ENCODE measurements around the gene GNG8.

GNG8 gene

DNA sequence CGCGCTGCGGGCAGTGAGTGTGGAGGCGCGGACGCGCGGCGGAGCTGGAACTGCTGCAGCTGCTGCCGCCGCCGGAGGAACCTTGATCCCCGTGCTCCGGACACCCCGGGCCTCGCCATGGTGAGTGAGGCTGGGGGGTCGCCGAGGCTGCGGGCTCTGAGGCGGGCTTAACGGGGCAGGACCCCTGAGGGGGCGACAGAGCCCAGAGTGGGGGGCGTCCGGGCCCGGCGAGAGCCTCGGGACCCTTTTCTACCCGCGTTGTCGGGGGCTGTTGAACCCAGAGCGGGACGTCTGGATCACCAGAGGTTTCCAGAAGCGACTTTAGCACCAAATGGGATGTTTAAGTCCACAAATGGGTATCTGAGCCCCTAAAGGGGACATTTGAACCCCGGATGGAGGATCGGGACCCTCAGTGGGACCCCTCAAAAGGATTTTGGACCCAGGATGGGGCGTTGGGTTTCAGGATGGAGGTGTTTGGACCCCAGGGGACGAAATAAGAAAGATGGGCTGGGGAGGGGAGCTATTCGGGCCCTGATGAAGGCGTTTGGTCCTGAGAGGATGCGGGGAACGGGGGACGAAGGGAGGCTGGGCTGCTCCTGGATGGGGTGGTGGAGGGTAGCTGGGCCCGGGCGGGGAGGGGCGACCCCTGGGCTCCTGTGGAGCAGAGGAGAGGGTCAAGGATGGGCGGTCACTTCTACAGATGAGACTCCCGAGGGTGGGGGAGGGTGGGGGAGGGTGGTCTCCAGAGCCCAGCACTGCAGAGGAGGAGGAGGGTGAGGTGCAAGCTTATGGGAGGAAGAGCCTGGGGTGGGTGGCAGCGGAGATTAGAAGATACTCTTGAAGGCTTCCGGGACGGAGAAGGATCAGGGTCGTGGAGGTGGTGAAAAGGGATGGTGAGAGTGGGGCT, 34.4 kb downstream of the GNG8 start, which contains the start of gene CALM3:
TSS of gene CALM3 (plus strand) at position 13 of the 907 bp plus-strand sequence. CDS start at position 118, 105 bp downstream.
- DNase-seq, result peak; percentile 14

DNA sequence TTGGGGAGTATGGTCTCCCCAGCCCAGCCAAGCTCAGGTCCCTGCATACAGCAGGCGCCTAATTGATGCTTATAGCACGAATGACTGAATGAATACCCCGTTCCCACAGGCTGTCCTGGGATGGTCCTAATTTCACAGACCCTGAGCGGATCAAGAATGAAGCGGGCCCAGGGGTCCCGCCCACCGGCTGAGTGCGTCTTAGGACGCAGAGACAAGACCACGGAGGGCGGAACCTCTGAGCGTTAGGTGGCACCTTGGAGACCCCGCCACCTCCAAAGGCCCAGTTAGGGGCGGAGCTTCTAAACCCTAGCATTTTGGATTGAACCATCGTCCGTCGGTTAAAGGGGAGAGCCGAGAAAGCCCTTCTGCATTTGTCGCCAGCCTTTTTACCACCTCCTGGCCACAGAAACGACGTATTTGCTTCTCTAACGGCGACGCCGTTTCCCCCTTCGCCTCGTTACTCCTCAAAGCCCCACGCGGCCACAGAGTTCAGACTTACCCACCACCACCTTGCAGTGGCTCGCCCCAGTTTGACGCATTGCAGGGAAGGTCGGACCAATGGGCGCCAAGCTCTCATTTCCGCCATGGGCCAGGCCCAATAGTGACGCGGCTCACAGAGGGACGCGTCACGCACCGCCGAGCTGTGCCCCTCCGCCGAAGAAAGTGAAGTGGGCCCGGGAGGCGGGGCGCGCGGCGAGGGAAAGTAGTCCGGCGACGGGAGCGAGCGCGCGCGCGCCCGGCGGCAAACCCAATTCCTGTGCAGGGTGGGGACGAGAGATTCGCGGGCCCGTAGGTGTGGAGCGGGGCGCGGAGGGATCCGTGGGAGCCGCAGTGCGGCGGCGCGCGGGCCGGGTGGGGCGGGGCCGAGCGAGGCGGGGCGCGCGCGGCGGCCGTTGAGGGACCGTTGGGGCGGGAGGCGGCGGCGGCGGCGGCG, 35.4 kb downstream of the GNG8 start:
- peak; percentile 98 for DNase-seq

DNA sequence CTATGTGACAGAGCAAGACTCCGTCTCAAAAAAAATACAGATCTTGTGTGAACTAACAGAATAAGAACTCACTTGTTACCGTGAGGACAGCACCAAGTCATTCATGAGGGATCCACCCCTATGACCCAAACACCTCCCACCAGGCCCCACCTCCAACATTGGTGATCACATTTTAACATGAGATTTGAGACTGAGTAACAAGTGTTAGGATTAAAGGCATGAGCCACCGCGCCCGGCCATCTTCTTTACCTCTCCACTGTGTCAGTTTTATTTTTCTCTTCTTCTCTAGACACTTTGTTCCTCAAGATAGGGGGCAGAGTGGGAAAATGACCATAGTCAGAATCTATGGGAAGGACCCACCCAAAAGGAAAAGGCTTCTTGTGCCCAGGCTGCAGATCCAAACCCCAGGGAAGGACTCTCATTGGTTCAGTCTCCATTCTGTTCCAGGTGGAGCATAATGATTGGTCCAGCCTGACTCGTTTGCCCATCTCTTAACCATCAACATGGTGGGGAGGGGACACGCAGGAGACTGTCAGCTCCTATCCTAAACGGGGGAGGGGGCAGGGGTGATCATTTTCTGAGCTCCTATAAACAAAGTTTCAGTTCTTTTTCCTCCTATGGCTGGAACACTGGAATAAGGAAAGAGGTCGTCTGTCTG, 36.2 kb downstream of the GNG8 start:
- peak; percentile 6 for DNase-seq

DNA sequence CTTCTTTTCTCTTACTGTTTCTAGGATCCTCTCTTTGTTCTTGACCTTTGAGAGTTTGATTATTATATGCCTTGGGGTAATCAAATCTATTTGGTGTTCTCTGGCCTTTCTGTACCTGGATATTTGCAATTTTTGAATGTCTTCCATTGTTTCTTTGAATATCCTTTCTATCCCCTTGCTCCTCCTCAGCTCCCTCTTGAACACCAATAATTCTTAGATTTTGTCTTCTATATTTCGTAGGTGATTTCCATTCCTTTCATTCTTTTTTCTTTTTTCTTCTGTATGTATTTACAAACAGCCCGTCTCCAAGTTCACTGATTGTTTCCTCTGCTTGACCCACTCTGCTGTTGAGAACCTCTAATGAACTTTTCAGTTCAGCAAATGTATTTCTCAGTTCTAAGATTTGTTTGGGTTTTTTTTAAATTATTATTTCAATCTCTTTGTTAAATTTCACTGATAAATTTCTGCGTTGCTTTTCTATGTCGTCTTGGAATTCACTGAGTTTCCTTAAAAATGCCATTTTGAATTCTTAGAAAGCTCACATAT, 37.6 kb downstream of the GNG8 start:
- no peak for DNase-seq

DNA sequence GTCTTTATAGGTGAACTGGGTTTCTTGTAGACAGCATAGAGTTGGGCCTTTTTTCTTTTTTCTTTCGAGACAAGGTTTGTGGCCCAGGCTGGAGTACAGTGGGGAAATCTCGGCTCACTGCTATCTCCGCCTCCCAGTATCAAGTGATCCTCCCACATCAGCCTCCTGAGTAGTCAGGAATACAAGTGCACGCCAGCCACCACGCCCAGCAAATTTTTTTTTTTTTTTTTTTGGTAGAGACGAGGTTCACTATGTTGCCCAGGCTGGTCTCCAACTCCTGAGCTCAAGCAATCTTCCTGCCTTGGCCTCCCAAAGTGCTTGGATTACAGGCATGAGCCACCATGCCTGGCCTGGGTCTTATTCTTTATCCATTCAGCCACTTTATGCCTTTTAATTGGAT, 40.0 kb downstream of the GNG8 start:
- DNase-seq, result no peak

DNA sequence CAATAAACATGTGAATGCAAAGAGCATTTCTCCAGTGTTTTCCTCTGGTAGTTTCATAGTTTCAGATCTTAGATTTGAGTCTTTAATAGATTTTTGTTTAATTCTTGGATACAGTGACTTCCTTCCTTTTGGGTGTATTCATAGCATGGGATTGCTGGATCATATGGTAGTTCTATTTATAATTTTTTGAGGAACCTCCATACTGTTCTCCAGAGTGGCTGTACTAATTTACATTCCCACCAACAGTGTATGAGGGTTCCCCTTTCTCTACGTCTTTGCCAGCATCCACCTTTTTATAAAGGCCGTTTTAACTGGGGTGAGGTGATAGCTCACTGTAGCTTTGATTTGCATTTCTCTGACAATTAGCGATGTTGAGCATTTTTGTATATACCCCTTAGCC, 44.1 kb downstream of the GNG8 start:
- no peak for DNase-seq

DNA sequence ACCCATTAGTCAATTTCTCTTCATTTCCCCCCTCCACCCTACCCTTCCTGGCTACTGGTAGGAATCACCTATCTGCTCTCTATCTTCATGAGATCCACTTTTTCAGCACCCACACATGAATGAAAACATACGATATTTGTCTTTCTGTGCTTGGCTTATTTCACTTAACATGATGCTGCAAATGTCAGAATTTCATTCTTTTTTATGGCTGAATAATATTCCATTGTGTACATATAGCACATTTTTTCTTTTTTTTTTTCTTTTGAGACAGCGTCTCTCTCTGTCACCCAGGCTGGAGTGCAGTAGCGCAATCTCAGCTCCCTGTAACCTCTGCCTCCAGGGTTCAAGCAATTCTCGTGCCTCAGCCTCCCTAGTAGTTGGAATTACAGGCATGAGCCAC, 44.7 kb downstream of the GNG8 start:
- DNase-seq, result no peak

DNA sequence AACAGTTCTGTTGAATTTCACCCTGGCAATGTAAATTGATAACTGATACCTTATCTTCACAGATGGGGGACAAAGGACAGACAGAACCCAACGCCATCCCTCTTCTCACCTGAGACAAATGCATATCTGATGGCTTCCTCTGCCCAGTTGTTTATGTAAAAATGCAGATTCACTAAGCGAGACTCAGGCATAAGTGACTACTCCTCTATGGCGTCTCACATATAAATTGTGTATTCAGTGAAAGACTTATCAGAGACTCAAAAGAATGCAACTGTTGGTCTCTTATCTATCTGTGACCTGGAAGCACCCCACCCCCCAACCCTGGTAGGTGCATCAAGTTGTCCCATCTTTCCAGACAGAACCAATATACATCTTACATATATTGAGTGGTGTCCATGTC, 48.1 kb downstream of the GNG8 start:
- no peak for DNase-seq

DNA sequence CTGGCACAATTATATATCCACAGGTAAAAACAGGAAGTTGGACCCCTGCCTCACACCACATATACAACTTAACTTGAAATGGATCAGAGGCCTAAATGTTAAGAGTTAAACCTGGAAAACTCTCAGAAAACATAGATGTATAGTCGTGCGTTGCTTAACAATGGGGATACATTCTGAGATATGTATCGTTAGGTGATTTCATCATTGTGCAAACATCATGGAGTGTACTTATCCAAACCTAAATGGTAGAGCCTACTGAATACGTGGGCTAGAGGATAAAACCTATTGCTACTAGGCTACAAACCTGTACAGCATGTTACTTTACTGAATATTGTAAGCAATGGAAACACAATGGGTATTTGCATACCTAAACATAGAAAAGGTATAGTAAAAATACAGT, 49.7 kb downstream of the GNG8 start:
- DNase-seq, result no peak

DNA sequence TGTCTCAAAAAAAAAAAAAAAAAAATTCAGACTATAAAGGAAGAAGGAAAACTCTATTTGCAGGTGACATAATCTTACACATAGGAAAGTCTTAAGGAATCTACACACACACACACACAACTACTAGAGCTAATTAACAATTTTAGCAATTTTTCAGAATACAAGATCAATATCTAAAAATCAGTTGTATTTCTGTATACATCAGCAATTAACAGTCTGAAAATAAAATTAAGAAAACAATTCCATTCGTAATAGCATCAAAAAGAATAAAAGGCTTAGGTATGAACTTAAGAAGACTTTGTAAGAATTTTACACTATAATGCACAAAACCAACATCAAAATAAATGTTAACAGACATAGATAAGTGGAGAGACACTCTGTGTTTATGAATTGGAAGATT, 50.5 kb downstream of the GNG8 start:
- DNase-seq, result no peak

Data from stimulated activated CD4-positive, alpha-beta T cell treated with anti-CD3 and anti-CD28 coated beads, Interleukin-4, amount 100 ng/mL, for 24 hours (primary cell).